Effector CD8-positive, alpha-beta T cell (primary cell): Measurements from ENCODE around the gene ANO1.
"Not testable (repeated sequence)": the region's sequence is repeated elsewhere in the genome, so short reads cannot be mapped to it uniquely, and the experiment has no call there.

Source experiments
- DNase-seq: peaks from one replicate; lab custom pipeline; 2025; lab: John Stamatoyannopoulos, UW
- total RNA-seq, 4 experiments: gene quantifications; one replicate each; lab custom pipeline; 2026; lab: John Stamatoyannopoulos, UW

Gene ANO1
- total RNA-seq: 0 to 0.18 (median 0) reads per million in 4 experiments

GRCh38 chr11:70078095-70078780, at the start of gene ANO1:
Gene ANO1, plus strand, starts transcription at chr11:70078317. Its CDS starts 290 bp downstream, at chr11:70078607.
- no peak for DNase-seq

GRCh38 chr11:70029115-70029860, 48.8 kb upstream of the ANO1 start:
- no peak for DNase-seq

- no peak for DNase-seq
Measured at GRCh38 chr11:70029861-70030380, 48.2 kb upstream of the ANO1 start.

GRCh38 chr11:70030412-70030811, 47.7 kb upstream of the ANO1 start:
- no peak for DNase-seq

- no peak for DNase-seq
Measured at GRCh38 chr11:70031631-70032469, 46.3 kb upstream of the ANO1 start.

- DNase-seq: no peak
Measured at GRCh38 chr11:70032470-70032795, 45.7 kb upstream of the ANO1 start.

GRCh38 chr11:70032943-70033710, 45.0 kb upstream of the ANO1 start:
- DNase-seq: no peak

GRCh38 chr11:70033711-70034070, 44.4 kb upstream of the ANO1 start:
- DNase-seq: no peak

GRCh38 chr11:70034740-70035365, 43.3 kb upstream of the ANO1 start:
- no peak for DNase-seq

- not testable (repeated sequence) for DNase-seq
Measured at GRCh38 chr11:70035665-70036064, 42.5 kb upstream of the ANO1 start.

- DNase-seq: no peak
Measured at GRCh38 chr11:70036971-70037882, 40.9 kb upstream of the ANO1 start.

- no peak for DNase-seq
Measured at GRCh38 chr11:70038034-70038834, 39.9 kb upstream of the ANO1 start.

- no peak for DNase-seq
Measured at GRCh38 chr11:70040452-70040851, 37.7 kb upstream of the ANO1 start.

- DNase-seq: no peak
Measured at GRCh38 chr11:70040869-70041501, 37.1 kb upstream of the ANO1 start.

- DNase-seq: no peak
Measured at GRCh38 chr11:70043482-70043881, 34.6 kb upstream of the ANO1 start.

- no peak for DNase-seq
Measured at GRCh38 chr11:70046089-70046488, 32.0 kb upstream of the ANO1 start.

- DNase-seq: no peak
Measured at GRCh38 chr11:70048279-70049024, 29.7 kb upstream of the ANO1 start.

- no peak for DNase-seq
Measured at GRCh38 chr11:70049045-70049444, 29.1 kb upstream of the ANO1 start.
